Activated CD4-positive, alpha-beta T cell treated with anti-CD3 and anti-CD28 coated beads, Interleukin-2, amount 10 ng/mL, durations not matched to agents 7 days and 5 days (primary cell): ENCODE measurements around the gene ACTN2. TPM values are rescaled to one million over a fixed set of nuclear protein-coding genes. Genes with fewer than 3 reads are reported as not detected.

Experiments
- CTCF ChIA-PET: fragments of 350-600 bp; sonication (Branson Sonifier 250); formaldehyde crosslinking; loops from one replicate; lab custom pipeline; 2021; ENCODE audit warnings: antibody characterized with exemption; lab: Charles Lee
- POLR2A ChIA-PET: fragments of 350-600 bp; sonication (Branson Sonifier 250); formaldehyde crosslinking; loops from one replicate; lab custom pipeline; 2021; ENCODE audit warnings: antibody characterized with exemption; lab: Charles Lee
- DNase-seq: peaks from one replicate; pipeline ENCODE4 v3.0.0-alpha.2; 2020
- H3K27ac Mint-ChIP-seq: one replicate; pipeline ENCODE4 v1.8.0; 2021; ENCODE audit warnings: mild to moderate bottlenecking, moderate library complexity, mixed read lengths
- H3K27me3 Mint-ChIP-seq: one replicate; pipeline ENCODE4 v1.8.0; 2021; ENCODE audit warnings: mixed read lengths
- H3K36me3 Mint-ChIP-seq: one replicate; pipeline ENCODE4 v1.8.0; 2021; ENCODE audit warnings: low read depth, mixed read lengths
- H3K4me1 Mint-ChIP-seq: one replicate; pipeline ENCODE4 v1.8.0; 2021; ENCODE audit warnings: mixed read lengths
- H3K4me3 Mint-ChIP-seq: one replicate; pipeline ENCODE4 v1.8.0; 2021; ENCODE audit warnings: mild to moderate bottlenecking, moderate library complexity, mixed read lengths
- H3K9me3 Mint-ChIP-seq: one replicate; pipeline ENCODE4 v1.8.0; 2021; ENCODE audit warnings: mixed read lengths
- total RNA-seq, 2 experiments: library from RNA; stranded (reverse); gene quantifications; one replicate each; pipeline ENCODE4 v1.2.3, GENCODE V29; 2021

The ACTN2 gene
- total RNA-seq, 2 experiments from 2014 or later, result not detected

GRCh38 chr1:236802264-236802663, 116.0 kb downstream of the ACTN2 start:
- Mint-ChIP-seq H3K27ac (no peak overlapping the region), H3K4me3 (no peak overlapping the region), H3K27me3 (no peaks in the 10 kb centered on the region), H3K4me1 (peaks cover 41% of the 10 kb centered on the region), H3K36me3 (peaks cover 37% of the 10 kb centered on the region), H3K9me3 (no peaks in the 10 kb centered on the region)
- ChIA-PET POLR2A (no interaction called here), CTCF (interaction anchor here (1.2 to 2.7 kb wide), 2 partner anchors 9 to 10 kb away, joined by 4 to 7 read pairs; no protein-coding TSS in a partner anchor)
- no peak for DNase-seq

- ChIA-PET CTCF (interaction anchor here (0.8 to 1.7 kb wide), 3 partner anchors 10 to 37 kb away, joined by 3 to 7 read pairs (median 3); partner anchors contain the start of gene MTR), POLR2A (no interaction called here)
- Mint-ChIP-seq H3K27ac (no peak overlapping the region), H3K9me3 (no peaks in the 10 kb centered on the region), H3K36me3 (peaks cover 65% of the 10 kb centered on the region), H3K4me1 (peaks cover 20% of the 10 kb centered on the region), H3K4me3 (no peak overlapping the region), H3K27me3 (no peaks in the 10 kb centered on the region)
- no peak for DNase-seq
These were observed 120.3 kb downstream of the ACTN2 start for GRCh38 chr1:236806634-236807033.

- CTCF ChIA-PET, result no interaction called here
- POLR2A ChIA-PET, result no interaction called here
- Mint-ChIP-seq H3K36me3 (peaks cover 69% of the 10 kb centered on the region), H3K4me3 (no peak overlapping the region), H3K27ac (no peak overlapping the region), H3K4me1 (peaks cover 6% of the 10 kb centered on the region), H3K27me3 (no peaks in the 10 kb centered on the region), H3K9me3 (no peaks in the 10 kb centered on the region)
- DNase-seq, result no peak
These were observed 121.7 kb downstream of the ACTN2 start for GRCh38 chr1:236808005-236808404.

GRCh38 chr1:236808564-236809130, 122.3 kb downstream of the ACTN2 start:
- H3K27me3 Mint-ChIP-seq, result no peaks in the 10 kb centered on the region
- no peak overlapping the region for H3K4me3 Mint-ChIP-seq
- H3K36me3 Mint-ChIP-seq, result peaks cover 70% of the 10 kb centered on the region
- POLR2A ChIA-PET, result no interaction called here
- H3K9me3 Mint-ChIP-seq, result no peaks in the 10 kb centered on the region
- H3K27ac Mint-ChIP-seq, result no peak overlapping the region
- peaks cover 3% of the 10 kb centered on the region for H3K4me1 Mint-ChIP-seq
- CTCF ChIA-PET, result interaction anchor here (0.6 to 1.8 kb wide), 3 partner anchors 9 to 665 kb away, joined by 3 to 7 read pairs (median 3); partner anchors contain the start of gene MTR
- DNase-seq, result no peak

GRCh38 chr1:236809148-236809547, 122.8 kb downstream of the ACTN2 start:
- ChIA-PET CTCF (interaction anchor here (0.5 to 1.8 kb wide), 4 partner anchors 9 to 665 kb away, joined by 3 to 7 read pairs (median 4); partner anchors contain the start of gene MTR), POLR2A (no interaction called here)
- no peak overlapping the region for H3K4me3 Mint-ChIP-seq
- H3K27ac Mint-ChIP-seq, result no peak overlapping the region
- no peak for DNase-seq
- peaks cover 3% of the 10 kb centered on the region for H3K4me1 Mint-ChIP-seq
- peaks cover 68% of the 10 kb centered on the region for H3K36me3 Mint-ChIP-seq
- H3K27me3 Mint-ChIP-seq, result no peaks in the 10 kb centered on the region
- H3K9me3 Mint-ChIP-seq, result no peaks in the 10 kb centered on the region

- peaks cover 3% of the 10 kb centered on the region for H3K4me1 Mint-ChIP-seq
- H3K4me3 Mint-ChIP-seq, result no peak overlapping the region
- no peaks in the 10 kb centered on the region for H3K27me3 Mint-ChIP-seq
- no peak for DNase-seq
- H3K9me3 Mint-ChIP-seq, result no peaks in the 10 kb centered on the region
- ChIA-PET CTCF (interaction anchor here (1.8 to 1.9 kb wide), 2 partner anchors 8 to 16 kb away, joined by 7 read pairs; partner anchors contain the start of gene MTR), POLR2A (no interaction called here)
- peaks cover 63% of the 10 kb centered on the region for H3K36me3 Mint-ChIP-seq
- H3K27ac Mint-ChIP-seq, result no peak overlapping the region
These were observed 123.7 kb downstream of the ACTN2 start for GRCh38 chr1:236810018-236810417.

- ChIA-PET CTCF (interaction anchor here (0.7 to 1.4 kb wide), 4 partner anchors 10 to 312 kb away, joined by 3 to 4 read pairs (median 3); no protein-coding TSS in a partner anchor), POLR2A (no interaction called here)
- Mint-ChIP-seq H3K27ac (no peak overlapping the region), H3K27me3 (no peaks in the 10 kb centered on the region), H3K4me3 (no peak overlapping the region), H3K9me3 (no peaks in the 10 kb centered on the region), H3K4me1 (no peaks in the 10 kb centered on the region), H3K36me3 (peaks cover 66% of the 10 kb centered on the region)
- DNase-seq, result no peak
These were observed 126.2 kb downstream of the ACTN2 start for GRCh38 chr1:236812334-236813030.

Other genes starting within 250 kb of the ACTN2 start
- 100 to 1,000 TPM in 1 of 2 experiments, 10 to 100 TPM in 1; 99.5 to 107 TPM for gene LGALS8, start 162.5 kb upstream of the ACTN2 start, total RNA-seq
- gene HEATR1, start 82.0 kb upstream of the ACTN2 start, total RNA-seq, result 10 to 100 TPM; 45.6 to 48.2 TPM
- 10 to 100 TPM; 41.1 to 42.5 TPM for gene MTR, start 108.8 kb downstream of the ACTN2 start, total RNA-seq